ENCODE measurements around the gene SLC22A4.

The SLC22A4 gene

DNA sequence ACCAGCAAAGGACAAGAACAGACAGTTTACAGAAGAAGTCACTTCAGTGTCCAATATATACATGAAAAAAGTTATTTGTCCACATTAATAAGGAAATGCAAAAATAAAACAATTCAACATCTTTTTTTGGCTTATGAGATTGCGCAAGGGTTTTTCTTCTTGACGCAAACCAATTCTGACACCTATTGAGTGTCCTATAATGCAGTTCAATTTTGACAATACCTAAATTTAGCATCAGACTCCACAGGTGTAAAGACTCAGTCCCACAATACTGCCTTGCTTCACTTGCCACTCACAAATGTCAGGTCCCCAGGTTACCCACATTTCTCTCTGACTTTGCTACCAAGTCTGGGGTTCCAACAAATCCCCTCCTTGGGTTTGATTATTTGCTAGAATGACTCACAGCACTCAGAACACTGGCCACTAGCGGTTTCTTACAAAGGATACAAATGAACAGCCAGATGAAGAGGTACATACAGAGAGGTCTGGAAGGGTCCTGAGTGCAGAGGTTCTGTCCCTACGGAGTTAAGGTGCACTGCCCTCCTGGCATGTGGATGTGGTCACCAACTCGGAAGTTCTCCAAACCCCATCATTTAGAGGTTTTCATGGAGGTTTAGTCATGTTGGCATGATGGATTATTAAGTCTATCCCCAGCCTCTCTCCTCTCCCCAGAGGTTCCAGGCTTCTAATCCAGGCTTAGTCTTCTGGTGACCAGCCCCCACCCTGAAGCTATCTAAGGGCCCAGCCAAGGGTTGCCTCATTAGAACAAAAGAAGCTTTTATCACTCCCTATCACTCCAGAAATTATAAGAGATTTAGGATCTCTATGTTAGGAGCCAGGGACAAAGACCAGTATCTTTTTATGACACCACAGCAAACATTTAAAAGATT, 48.3 kb downstream of the SLC22A4 start:
- no peak for DNase-seq (ENCODE audit: low spot score)

- no peak for DNase-seq (ENCODE audit: low spot score)
Observed at GRCh38 chr5:132344775-132345514, 50.8 kb downstream of the SLC22A4 start.

DNA sequence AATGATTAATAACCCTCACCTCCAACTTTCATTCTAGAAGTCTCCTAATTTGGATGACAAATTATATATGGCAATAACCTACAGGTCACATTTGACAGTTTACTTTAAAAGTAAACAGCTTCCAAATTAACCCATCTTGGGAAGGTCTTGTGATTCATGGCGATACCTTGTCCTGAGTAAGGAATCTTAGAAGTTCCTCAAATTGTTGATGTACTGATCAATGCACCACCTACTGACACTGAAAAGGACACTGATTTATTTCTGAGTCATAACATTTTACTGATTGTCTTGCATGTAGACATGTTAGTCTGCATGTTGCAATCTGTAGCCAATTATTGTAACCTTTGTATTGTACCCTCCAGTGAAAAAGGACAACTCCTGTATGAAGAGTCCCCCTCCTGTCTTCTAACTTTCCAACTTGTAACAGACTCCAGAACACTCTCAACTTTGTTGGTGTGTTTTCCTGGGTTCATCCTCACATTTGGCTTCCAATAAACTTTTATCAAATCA, 59.3 kb downstream of the SLC22A4 start:
- no peak for DNase-seq (ENCODE audit: low spot score)

- no peak for DNase-seq (ENCODE audit: low spot score)
Observed at GRCh38 chr5:132354381-132355139, 60.4 kb downstream of the SLC22A4 start.

DNA sequence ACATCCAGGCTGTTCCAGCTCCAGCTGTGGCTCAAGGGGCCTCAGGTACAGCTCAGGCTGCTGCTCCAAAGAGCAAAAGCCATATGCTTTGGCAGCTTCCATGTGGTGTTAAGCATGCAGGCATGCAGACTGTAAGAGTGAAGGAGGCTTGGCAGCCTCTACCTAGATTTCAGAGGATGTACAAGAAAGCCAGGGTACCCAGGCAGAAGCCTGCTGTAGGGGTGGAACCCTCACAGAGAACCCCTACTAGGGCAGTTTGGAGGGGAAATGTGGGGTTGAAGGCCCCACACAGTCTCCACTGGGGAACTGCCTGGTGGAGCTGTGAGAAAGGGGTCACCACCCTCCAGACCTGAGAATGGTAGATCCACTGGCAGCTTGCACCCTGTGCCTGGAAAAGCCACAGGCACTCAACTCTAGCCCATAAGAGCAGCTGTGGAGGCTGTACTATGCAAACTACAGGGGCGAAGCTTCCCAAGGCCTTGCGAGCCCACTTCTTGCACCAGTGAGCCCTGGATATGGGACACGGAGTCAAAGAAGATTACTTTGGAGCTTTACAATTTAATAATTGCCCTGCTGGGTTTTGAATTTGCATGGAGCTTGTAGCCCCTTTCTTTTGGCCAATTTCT, 61.1 kb downstream of the SLC22A4 start:
- DNase-seq (ENCODE audit: low spot score) = no peak

DNA sequence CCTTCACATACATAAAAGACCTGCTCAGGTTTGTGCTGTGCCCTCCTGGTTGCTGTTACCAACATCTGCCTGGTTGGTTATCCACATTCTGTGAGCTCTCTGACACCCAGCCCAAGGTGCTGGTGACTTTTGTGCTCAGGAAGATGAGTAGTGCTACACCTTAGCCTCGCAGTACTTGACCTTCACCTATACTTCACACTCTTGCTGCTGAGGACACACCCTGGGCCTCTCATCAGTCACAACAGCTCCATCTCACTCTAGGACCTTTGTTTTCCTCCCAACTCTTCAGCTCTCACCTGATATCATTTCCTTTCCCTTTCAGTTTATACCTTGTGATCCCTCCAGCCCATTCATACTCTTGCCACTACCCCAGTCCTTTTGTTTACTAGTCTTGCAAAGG, 64.6 kb downstream of the SLC22A4 start:
- DNase-seq (ENCODE audit: low spot score) = no peak

DNA sequence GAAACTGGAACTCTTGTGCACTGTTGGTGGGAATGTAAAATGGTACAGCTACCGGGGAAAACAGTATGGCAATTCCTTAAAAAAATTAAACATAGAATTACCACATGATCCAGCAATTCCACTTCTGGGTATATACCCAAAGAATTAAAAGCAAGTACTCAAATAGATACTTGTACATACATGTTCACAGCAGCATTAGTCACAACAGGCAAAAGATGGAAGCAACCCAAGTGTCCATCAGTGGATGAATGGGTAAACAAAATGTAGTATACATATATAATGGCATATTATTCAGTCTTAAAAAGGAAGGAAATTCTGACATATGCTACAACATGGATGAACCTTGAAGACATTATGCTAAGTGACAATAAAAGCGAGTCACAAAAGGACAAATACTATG, 67.9 kb downstream of the SLC22A4 start:
- DNase-seq (ENCODE audit: low spot score) = no peak

DNA sequence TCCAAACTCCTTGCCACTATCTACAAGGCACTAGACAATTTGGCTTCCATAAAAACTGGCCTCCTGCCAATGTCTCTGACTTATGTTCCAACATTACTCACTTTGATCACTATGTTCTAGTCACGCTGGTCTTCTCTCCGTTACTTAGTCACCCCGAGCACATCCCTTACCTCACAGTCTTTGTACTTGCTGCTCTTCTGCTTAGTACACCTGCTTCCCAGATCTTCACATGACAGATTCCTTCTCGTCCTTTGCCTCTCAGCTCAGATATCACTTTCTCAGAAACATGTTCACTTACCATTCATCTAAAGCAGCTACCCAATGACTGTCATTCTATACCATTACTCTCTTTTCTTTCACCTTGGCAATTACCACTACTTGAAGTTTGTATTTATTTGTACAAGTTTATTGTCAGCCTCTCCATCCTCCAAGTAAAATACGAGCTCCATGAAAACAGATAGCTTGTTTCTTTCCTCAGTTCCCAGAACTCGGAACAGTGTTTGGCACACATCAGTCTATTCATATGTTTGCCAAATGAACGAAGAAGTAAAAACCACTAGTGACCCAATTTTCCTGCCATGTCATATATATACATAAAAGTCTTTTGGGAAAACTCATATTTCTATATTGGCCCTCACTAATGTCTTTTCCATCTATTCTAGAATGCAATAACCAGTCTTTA, 69.4 kb downstream of the SLC22A4 start:
- no peak for DNase-seq (ENCODE audit: low spot score)

DNA sequence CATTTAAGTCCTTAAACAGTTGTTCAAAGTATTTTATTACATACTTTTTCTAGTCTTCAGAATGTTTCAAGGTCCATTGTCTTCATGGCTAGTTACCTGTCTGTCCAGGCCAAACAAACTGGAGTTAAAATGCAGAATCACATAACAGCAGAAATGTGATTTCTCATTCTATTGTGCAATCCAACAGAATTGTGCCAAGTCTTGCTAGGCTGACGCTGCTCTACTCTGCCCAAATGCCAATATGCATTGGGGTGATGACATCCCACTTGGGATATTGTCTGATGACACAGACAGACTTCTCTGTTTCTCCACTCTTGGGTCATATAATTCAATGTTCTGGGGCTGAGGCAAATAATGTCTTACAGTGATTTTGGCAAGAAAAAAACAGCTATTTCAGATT, 70.1 kb downstream of the SLC22A4 start:
- peak; percentile 42 for DNase-seq (ENCODE audit: low spot score)

DNA sequence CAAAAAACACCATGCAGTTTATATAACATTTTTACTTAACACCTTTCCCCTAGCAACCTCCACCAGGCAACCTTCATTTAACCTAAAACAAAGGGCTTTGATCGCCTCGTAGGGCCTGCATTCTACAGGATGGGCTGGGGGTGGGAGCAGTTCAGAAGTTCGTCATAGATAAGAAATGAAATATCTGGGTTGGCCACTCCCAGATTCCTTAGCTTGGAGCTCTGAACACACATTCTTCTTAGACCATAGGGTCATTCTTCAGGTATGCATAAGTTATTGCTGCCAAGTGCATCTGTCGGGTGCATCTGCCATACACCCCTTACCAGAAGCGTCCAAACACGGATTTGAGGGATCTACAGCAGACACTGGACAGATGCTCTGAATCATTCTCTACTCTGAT, 71.0 kb downstream of the SLC22A4 start:
- DNase-seq (ENCODE audit: low spot score) = no peak

DNA sequence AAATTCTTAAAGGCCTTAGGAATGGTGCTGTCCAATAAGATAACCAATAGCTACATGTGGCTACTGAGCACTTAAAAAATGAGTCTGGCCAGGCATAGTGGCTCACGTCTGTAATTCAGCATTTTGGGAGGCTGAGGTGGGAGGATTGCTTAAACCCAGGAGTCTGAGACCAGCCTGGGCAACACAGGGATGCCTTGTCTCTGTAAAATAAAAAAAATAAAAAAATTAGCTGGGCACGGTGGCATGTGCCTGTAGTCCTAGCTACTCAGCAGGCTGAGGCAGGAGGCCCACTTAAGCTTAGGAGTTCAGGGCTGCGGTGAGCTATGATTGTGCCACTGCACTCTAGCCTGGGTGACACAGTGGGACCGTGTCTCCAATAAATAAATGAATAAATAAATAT, 74.0 kb downstream of the SLC22A4 start:
- no peak for DNase-seq (ENCODE audit: low spot score)

- DNase-seq (ENCODE audit: low spot score) = no peak
Observed at GRCh38 chr5:132369007-132369473, 74.8 kb downstream of the SLC22A4 start.

GRCh38 chr5:132369474-132370180, 75.4 kb downstream of the SLC22A4 start, which contains the start of gene SLC22A5:
Gene SLC22A5 (plus strand): TSS chr5:132369710. CDS start chr5:132369973, 263 bp downstream.
- DNase-seq (ENCODE audit: low spot score) = peak; percentile 37

- no peak for DNase-seq (ENCODE audit: low spot score)
Observed at GRCh38 chr5:132370181-132370970, 76.2 kb downstream of the SLC22A4 start.

DNA sequence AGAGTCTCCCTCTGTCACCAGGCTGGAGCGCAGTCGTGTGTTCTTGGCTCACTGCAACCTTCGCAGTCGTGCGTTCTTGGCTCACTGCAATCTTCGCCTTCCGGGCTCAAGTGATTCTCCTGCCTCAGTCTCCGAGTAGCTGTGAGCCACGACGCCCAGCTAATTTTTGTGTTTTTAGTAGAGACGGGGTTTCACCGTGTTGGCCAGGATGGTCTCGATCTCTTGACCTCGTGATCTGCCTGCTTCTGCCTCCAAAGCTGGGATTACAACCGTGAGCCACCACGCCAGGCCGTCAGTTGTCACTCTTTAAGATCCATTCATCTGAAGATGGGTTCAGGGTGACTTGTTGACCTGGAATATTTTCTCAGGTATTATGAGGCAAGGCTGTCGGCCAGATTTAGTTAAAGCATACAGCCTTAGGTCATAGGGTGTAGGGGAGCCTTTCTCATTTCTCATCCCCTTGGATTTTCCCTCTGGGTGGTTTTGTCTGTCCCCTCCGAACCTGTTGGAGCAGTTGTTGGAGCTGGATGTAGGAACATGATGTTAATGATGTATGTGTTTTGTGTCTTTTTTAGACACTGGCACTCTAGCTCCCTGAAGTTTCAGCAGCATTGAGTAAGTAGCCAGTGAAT, 76.9 kb downstream of the SLC22A4 start:
- no peak for DNase-seq (ENCODE audit: low spot score)

DNA sequence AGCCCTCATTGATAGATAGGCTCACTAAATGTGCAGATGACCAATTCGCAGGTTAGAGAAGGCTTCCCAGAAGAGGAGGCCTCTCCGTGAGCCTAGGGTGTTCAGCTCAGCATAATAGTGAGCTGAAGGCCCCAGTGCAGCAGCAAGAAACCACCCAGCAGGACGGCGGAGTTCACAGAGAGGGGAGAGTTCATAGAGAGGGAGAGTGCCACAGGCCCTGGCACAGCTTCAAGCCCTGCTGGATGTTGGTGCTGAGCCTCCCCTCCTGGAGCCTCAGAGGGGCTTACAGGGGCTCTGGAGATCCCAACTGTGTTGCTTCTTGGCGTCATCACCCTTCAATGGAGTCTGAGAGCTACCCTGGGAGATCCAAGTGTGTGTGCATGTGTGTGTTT, 77.4 kb downstream of the SLC22A4 start:
- DNase-seq (ENCODE audit: low spot score) = no peak

- no peak for DNase-seq (ENCODE audit: low spot score)
Observed at GRCh38 chr5:132372127-132372526, 77.9 kb downstream of the SLC22A4 start.

DNA sequence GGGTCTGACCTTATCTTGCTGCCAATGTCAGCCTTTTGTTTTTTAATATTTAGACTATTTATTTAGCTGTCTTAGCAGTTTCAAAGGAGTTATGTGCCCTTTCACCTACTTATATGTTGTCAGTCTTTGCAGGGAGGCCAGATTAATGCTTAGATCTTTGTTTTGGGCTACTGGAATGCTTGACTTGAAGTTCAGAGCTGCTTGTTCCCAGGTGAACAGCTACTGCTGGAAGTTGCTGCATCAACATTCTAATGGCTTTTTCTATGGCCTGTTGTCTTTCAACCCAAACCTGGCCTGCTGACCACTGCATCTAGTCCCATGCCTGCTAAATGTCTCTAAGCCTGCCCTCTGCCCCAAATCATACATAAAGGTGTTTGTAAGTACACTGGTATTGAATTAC, 78.3 kb downstream of the SLC22A4 start:
- DNase-seq (ENCODE audit: low spot score) = no peak

DNA sequence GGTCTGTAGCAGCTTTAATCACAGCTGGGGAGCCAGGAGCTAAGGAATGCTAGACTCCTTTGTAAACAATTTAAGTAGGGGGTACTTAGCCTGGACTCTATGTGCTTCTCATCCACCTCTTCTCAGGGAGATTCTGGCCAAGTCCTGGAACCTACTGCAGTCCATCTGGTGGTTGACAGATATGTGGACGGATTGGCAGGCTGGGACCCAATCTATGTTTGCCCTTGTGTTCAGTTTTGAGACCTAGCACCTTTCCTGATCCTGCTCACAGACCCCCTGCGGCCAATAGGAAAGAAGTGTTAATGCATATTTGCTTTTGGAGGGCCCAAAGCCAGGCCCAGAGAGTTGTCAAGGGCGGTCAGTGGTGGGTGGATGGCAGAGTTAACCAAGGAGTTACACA, 81.8 kb downstream of the SLC22A4 start:
- DNase-seq (ENCODE audit: low spot score) = no peak

All from globus pallidus (tissue), 1 donor.